ENCODE measurements around the gene GOT1.

Gene GOT1

DNA sequence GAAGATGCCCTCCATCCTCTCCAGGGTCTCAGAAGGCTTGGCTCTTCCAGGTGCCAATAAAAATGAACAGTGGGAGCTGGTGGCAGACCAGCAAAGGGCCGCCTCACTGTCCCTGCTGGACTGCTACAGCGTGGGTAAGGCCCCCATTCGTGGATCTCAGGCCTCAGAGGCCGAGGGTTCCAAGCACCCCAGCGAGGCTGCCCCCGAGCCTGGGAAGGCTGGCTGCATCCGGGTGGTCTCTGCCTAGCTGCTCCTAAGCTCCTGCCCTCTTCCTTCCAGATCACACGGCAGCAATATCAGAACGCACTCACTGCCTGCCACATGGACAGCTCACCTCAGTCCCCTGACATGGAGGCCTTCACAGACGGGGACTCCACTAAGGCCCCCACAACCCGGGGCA, 42.9 kb downstream of the GOT1 start (continued):
- TF ChIP-seq ZNF16 (tag by site-specific recombination; IDR thresholded peaks at IDR 0.05; ENCODE audit: low read depth) (no peak), KLF9 (tag by site-specific recombination; IDR thresholded peaks at IDR 0.05; ENCODE audit: low read depth) (no peak), ZNF596 (tag by site-specific recombination; IDR thresholded peaks at IDR 0.05) (no peak), ZNF626 (tag by site-specific recombination; IDR thresholded peaks at IDR 0.05) (no peak), ZBTB1 (tag by site-specific recombination; IDR thresholded peaks at IDR 0.05) (no peak)

- ChIA-PET CTCF (interaction anchor here (0.7 kb wide), 1 partner anchor 318 kb away, joined by 3 read pairs; no protein-coding TSS in a partner anchor), POLR2A (no interaction called here)
- Histone ChIP-seq H3K36me3 (ENCODE audit: control insufficient read depth in 2 of 2, insufficient read depth in 1 of 2, low read length in 2 of 2) (peaks cover 0 to 9% of the 10 kb centered on the region in 2 experiments; a peak in 2 of 3 replicates), H3K4me3 (ENCODE audit: low read depth, low read length) (no peak overlapping the region), H3K9me3 (ENCODE audit: control insufficient read depth, insufficient read depth, low read depth, low read length) (no peaks in the 10 kb centered on the region), H3K27ac (ENCODE audit: extremely low read depth, low read depth, low read length) (no peak overlapping the region), H3K4me1 (ENCODE audit: control insufficient read depth, insufficient read depth, low read length) (no peaks in the 10 kb centered on the region)
- TF ChIP-seq ZBTB1 (tag by site-specific recombination; IDR thresholded peaks at IDR 0.05) (no peak), ZNF239 (tag by site-specific recombination; IDR thresholded peaks at IDR 0.05) (no peak), ZNF549 (tag by site-specific recombination; IDR thresholded peaks at IDR 0.05) (no peak), ZNF394 (tag by site-specific recombination; IDR thresholded peaks at IDR 0.05; ENCODE audit: borderline replicate concordance) (no peak), ZFP69B (tag by site-specific recombination; IDR thresholded peaks at IDR 0.05) (no peak), ZNF266 (tag by site-specific recombination; IDR thresholded peaks at IDR 0.05; ENCODE audit: low read depth) (no peak), ZNF302 (tag by site-specific recombination; IDR thresholded peaks at IDR 0.05; ENCODE audit: low read depth) (no peak)
These were observed 43.4 kb downstream of the GOT1 start for GRCh38 chr10:99387071-99387470.

DNA sequence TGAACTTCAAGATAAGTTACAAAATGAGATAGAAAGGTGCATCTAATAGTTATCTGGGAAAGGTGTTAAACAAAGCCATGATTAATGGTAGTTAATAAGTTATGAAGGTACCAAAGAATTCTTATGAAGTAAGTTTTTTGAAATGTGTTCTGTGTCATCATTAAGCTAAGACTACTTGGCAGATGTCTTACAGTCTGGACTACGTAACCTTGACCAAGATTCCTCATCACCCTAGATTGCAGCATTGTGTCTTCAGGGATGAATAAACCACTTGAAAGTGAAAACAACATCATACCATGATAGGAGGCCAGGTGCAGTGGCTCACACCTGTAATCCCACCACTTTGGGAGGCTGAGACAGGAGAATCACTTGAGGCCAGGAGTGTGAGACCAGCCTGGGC, 48.2 kb downstream of the GOT1 start:
- POLR2A ChIA-PET, result interaction anchor here (0.7 kb wide), 1 partner anchor 229 kb away, joined by 3 read pairs; no protein-coding TSS in a partner anchor
- CTCF ChIA-PET, result interaction anchor here (0.6 to 2.6 kb wide), 2 partner anchors 11 to 190 kb away, joined by 3 to 10 read pairs; no protein-coding TSS in a partner anchor
- H3K9me3 ChIP-seq (ENCODE audit: control insufficient read depth, insufficient read depth, low read depth, low read length), result no peaks in the 10 kb centered on the region
- no peak overlapping the region for H3K4me3 ChIP-seq (ENCODE audit: low read depth, low read length)
- H3K27ac ChIP-seq (ENCODE audit: extremely low read depth, low read depth, low read length), result no peak overlapping the region
- H3K36me3 ChIP-seq (ENCODE audit: control insufficient read depth in 2 of 2, insufficient read depth in 1 of 2, low read length in 2 of 2), result peaks cover 0 to 14% of the 10 kb centered on the region in 2 experiments; a peak in 1 of 3 replicates
- TF ChIP-seq ZNF658 (tag by site-specific recombination; IDR thresholded peaks at IDR 0.05), result no peak
- no peak for TF ChIP-seq ZNF16 (tag by site-specific recombination; IDR thresholded peaks at IDR 0.05; ENCODE audit: low read depth)
- TF ChIP-seq ZNF747 (tag by site-specific recombination; IDR thresholded peaks at IDR 0.05), result no peak
- TF ChIP-seq, protein P1, sequence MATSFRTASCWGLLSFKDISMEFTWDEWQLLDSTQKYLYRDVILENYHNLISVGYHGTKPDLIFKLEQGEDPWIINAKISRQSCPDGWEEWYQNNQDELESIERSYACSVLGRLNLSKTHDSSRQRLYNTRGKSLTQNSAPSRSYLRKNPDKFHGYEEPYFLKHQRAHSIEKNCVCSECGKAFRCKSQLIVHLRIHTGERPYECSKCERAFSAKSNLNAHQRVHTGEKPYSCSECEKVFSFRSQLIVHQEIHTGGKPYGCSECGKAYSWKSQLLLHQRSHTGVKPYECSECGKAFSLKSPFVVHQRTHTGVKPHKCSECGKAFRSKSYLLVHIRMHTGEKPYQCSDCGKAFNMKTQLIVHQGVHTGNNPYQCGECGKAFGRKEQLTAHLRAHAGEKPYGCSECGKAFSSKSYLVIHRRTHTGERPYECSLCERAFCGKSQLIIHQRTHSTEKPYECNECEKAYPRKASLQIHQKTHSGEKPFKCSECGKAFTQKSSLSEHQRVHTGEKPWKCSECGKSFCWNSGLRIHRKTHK (tag by site-specific recombination; IDR thresholded peaks at IDR 0.05), result no peak
- TF ChIP-seq GLIS2 (tag by site-specific recombination; IDR thresholded peaks at IDR 0.05), result no peak
- TF ChIP-seq ZNF114 (tag by site-specific recombination; IDR thresholded peaks at IDR 0.05), result no peak
- TF ChIP-seq, protein P2, sequence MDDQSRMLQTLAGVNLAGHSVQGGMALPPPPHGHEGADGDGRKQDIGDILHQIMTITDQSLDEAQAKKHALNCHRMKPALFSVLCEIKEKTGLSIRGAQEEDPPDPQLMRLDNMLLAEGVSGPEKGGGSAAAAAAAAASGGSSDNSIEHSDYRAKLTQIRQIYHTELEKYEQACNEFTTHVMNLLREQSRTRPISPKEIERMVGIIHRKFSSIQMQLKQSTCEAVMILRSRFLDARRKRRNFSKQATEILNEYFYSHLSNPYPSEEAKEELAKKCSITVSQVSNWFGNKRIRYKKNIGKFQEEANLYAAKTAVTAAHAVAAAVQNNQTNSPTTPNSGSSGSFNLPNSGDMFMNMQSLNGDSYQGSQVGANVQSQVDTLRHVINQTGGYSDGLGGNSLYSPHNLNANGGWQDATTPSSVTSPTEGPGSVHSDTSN (CRISPR knock-in tag; IDR thresholded peaks at IDR 0.05), result no peak
- TF ChIP-seq ZNF266 (tag by site-specific recombination; IDR thresholded peaks at IDR 0.05; ENCODE audit: low read depth), result no peak
- no peak for TF ChIP-seq ZNF600 (tag by site-specific recombination; IDR thresholded peaks at IDR 0.05)
- no peak for TF ChIP-seq ZNF248 (tag by site-specific recombination; IDR thresholded peaks at IDR 0.05)
- no peak for TF ChIP-seq ZNF580 (tag by site-specific recombination; IDR thresholded peaks at IDR 0.05)
- no peak for TF ChIP-seq ZNF292 (tag by site-specific recombination; IDR thresholded peaks at IDR 0.05; ENCODE audit: borderline replicate concordance, low read depth)
- TF ChIP-seq ZNF785 (tag by site-specific recombination; IDR thresholded peaks at IDR 0.05), result no peak
- no peak for TF ChIP-seq ZNF341 (tag by site-specific recombination; IDR thresholded peaks at IDR 0.05; ENCODE audit: low read depth)
- no peak for TF ChIP-seq ZNF776 (tag by site-specific recombination; IDR thresholded peaks at IDR 0.05; ENCODE audit: borderline replicate concordance)
- no peak for TF ChIP-seq ZNF624 (tag by site-specific recombination; IDR thresholded peaks at IDR 0.05)
- TF ChIP-seq, protein P3, sequence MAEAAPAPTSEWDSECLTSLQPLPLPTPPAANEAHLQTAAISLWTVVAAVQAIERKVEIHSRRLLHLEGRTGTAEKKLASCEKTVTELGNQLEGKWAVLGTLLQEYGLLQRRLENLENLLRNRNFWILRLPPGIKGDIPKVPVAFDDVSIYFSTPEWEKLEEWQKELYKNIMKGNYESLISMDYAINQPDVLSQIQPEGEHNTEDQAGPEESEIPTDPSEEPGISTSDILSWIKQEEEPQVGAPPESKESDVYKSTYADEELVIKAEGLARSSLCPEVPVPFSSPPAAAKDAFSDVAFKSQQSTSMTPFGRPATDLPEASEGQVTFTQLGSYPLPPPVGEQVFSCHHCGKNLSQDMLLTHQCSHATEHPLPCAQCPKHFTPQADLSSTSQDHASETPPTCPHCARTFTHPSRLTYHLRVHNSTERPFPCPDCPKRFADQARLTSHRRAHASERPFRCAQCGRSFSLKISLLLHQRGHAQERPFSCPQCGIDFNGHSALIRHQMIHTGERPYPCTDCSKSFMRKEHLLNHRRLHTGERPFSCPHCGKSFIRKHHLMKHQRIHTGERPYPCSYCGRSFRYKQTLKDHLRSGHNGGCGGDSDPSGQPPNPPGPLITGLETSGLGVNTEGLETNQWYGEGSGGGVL (tag by site-specific recombination; IDR thresholded peaks at IDR 0.05), result no peak
- TF ChIP-seq ZSCAN4 (tag by site-specific recombination; IDR thresholded peaks at IDR 0.05), result no peak
- TF ChIP-seq WT1 (tag by site-specific recombination; IDR thresholded peaks at IDR 0.05), result no peak
- H3K4me1 ChIP-seq (ENCODE audit: control insufficient read depth, insufficient read depth, low read length), result no peaks in the 10 kb centered on the region
